H7 (cell line): ENCODE results near the gene SH3TC2. TPM values are rescaled to one million over a fixed set of nuclear protein-coding genes. Genes with fewer than 3 reads are reported as not detected.
"Not testable (repeated sequence)": the region's sequence is repeated elsewhere in the genome, so short reads cannot be mapped to it uniquely, and the experiment has no call there.

ENCODE experiments used
- DNase-seq: peaks from one replicate; pipeline ENCODE4 v3.0.0; 2012
- H3K27me3 ChIP-seq: 2 replicates; pipeline ENCODE4 v1.6.0; 2011; ENCODE audit warnings: mild to moderate bottlenecking, low read length; ENCODE audit not compliant: control insufficient read depth, insufficient read depth
- H3K36me3 ChIP-seq: replicated peaks from 2 replicates; pipeline ENCODE4 v1.5.1; 2011; ENCODE audit warnings: low read length; ENCODE audit not compliant: control insufficient read depth, insufficient read depth
- H3K4me3 ChIP-seq: 2 replicates; pipeline ENCODE4 v1.5.1; 2011; ENCODE audit warnings: low read depth, mild to moderate bottlenecking, control low read depth, low read length, moderate library complexity; ENCODE audit not compliant: insufficient read depth
- total RNA-seq: library from RNA; depleted of rRNA; stranded (reverse); fragments of >200 nt; shearing (Covaris generic); gene quantifications from 2 replicates; pipeline ENCODE4 v1.2.3, GENCODE V29; 2014; rRNA removed

The SH3TC2 gene
- total RNA-seq, result 0.07 TPM in 1 of 2 replicates, not detected in the other

DNA sequence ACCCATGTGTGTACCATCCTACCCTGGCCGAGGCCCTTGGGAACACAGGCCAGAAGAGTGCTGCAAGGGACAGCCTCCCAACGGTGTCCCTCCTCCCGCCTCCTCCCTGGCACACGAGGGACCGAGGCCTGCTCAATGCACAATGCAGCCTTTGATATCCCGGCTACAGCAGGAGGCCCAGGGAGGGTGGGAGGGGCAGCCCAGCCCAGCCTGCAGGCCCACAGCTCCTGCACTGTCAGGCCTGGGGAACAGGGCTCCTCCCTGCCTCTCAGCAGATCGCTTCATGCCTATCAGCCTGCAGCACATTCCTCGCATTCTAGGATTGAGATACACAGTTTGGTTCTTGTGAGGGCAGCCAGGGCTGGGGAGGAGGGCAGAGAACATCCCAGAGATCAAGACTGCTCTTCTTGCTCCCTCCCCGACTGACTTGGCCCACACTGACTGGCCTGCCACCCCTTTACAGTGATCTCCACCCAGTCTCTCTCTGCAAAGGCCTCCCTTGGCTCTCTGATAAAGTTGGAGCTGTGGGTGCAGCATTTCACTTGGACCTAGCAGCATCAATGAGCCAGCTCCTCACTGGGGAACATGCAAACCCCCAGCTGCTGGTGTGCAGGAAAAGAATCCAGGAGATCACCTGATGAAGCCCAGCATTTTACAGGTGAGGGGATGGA is at the start of gene SH3TC2:
Gene SH3TC2, minus strand, starts transcription at position 46 of the 671 bp plus-strand sequence. Its CDS starts 40 bp downstream, at position 6.
- Histone ChIP-seq H3K36me3 (no peaks in the 10 kb centered on the region), H3K4me3 (no peak within 1 kb of the TSS), H3K27me3 (no peaks in the 10 kb centered on the region)
- DNase-seq, result peak; percentile 84

DNA sequence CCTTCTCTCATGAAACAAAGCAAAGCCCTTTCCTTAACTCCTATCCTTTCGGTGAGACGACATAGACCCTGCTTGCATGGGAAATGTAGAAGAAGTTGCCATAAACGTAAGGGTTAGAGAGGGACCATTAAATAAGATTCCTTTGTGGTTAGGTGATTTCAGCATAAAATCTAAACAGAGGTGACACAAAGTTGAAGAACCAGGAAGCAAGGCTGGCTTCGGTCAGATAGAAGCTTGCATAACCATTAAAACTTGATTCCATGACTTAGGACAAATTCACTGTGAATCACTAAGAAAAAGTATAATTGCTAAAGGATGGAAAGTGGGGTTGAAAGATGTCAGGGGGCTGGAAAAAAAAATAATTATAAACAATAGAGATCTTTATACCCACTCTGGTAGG is 47.5 kb upstream of the SH3TC2 start:
- DNase-seq, result no peak
- no peaks in the 10 kb centered on the region for H3K36me3 ChIP-seq
- no peaks in the 10 kb centered on the region for H3K27me3 ChIP-seq
- H3K4me3 ChIP-seq, result no peak overlapping the region

DNA sequence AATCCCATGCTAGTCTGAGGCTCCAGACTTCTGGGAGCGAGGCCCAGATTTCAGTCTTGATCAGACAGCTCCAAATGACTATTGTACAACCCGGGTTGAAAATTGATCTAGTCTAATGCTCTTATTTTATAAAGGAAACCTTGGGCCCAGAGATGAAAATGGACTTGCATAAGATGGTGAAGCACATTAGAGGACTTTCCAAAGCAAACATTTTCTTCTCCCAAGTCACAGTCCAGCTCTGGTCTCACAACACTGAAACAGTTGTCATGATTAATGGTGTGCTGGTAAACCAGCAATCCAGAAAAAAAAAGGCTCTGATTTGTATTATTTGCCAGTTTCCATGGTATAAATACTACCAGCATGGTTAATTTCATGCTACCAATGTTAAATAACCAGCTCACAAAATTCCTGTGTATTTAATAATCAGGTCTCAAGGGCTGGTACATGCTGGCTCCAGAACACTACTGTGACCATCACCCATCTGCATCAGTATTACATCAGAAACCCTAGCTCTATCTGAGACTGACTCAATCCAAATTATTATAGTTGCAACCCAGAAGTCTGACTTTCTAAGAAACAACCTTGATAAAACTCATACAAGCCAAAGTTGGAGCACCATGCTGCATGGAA is 45.9 kb upstream of the SH3TC2 start:
- Histone ChIP-seq H3K4me3 (no peak overlapping the region), H3K36me3 (no peaks in the 10 kb centered on the region), H3K27me3 (no peaks in the 10 kb centered on the region)
- no peak for DNase-seq

DNA sequence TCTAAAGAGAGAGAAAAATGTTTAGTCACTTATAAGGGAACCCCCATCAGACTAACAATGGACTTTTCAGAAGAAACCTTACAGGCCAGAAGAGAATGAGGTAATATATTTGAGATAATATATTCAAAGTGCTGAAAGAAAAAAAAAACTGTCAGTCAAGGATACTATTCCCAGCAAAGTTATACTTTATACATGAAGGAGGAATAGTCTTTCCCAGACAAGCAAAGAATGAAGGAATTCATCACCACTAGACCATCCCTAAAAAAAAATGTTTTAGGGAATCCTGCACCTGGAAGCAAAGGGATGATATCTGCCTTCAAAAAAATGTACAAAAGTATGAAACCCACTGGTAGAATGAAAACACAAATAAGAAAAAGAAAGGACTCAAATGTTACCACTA is 37.5 kb upstream of the SH3TC2 start:
- no peak for DNase-seq
- no peaks in the 10 kb centered on the region for H3K36me3 ChIP-seq
- H3K4me3 ChIP-seq, result no peak overlapping the region

DNA sequence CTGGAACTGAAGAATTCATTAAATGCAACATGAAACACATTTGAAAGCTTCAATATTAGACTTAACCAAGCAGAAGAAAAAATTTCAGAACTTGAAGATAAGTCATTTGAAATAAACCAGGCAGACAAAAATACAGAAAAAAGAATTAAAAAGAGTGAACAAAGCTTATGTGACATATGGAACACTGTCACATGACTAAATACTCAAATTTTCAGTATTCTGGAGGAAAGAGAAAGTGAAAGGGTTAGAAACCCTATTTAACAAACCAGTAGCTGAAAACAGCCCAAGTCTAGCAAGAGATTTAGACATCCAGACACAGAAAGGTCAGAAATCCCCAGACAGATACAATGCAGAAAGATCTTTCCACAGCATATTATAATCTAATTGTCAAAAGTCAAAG is 37.1 kb upstream of the SH3TC2 start:
- Histone ChIP-seq H3K4me3 (no peak overlapping the region), H3K27me3 (no peaks in the 10 kb centered on the region), H3K36me3 (no peaks in the 10 kb centered on the region)
- no peak for DNase-seq

More for the DNA sequence above, 37.5 kb upstream of the SH3TC2 start:
- H3K27me3 ChIP-seq, result no peaks in the 10 kb centered on the region

DNA sequence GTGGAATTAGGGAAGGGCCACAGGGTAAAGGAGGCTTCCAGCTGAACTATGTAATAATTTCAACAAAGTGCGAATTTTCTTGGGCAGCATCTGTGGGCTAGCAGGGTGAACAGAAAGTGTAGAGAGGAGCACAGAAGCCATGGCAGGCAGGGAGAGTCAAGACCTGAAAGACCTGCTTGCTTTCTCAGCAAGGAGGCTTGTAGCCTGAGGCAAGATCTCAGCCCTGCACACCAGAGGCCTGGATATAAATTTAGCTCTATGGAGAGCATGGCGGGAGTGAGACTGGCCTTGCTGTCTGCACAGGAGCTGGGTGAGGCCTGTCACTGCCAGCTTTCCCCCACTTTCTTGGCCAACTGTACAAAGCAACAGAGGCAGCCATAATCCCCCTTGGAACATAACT is 32.1 kb upstream of the SH3TC2 start:
- H3K36me3 ChIP-seq, result no peaks in the 10 kb centered on the region
- no peak for DNase-seq
- no peaks in the 10 kb centered on the region for H3K27me3 ChIP-seq
- no peak overlapping the region for H3K4me3 ChIP-seq

DNA sequence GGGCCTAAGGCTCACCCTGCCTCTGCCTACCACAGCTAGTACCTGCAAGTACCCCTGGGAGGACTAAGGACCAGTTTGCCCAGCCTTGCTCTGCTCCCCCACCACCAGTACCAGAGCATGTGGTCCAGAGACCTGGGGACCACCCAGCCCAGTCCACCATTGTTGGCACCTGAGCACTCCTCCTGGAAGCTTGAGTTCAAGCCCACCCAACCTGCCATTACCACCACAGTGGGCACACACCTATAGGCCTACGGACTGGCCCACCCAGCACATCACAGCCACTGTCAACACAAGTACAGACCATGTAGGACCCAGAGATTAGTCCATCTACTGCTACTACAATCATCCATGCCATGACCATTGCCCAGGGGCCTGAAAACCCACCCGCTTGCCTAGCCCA is 30.8 kb upstream of the SH3TC2 start:
- DNase-seq, result no peak
- no peak overlapping the region for H3K4me3 ChIP-seq
- no peaks in the 10 kb centered on the region for H3K27me3 ChIP-seq
- no peaks in the 10 kb centered on the region for H3K36me3 ChIP-seq

DNA sequence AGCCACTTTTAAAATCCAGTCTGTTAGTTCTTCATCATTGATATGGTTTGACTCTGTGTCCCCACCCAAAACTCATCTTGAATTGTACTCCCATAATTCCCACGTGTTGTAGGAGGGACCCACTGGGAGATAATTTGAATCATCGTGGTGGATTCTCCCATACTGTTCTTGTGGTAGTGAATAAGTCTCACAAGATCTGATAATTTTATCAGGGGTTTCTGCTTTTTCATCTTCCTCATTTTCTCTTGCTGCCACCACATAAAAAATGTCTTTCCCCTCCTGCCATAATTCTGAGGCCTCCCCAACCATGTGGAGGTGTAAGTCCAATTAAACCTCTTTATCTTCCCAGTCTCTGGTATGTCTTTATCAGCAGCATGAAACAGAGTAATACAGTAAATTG is 26.9 kb upstream of the SH3TC2 start:
- DNase-seq, result no peak

DNA sequence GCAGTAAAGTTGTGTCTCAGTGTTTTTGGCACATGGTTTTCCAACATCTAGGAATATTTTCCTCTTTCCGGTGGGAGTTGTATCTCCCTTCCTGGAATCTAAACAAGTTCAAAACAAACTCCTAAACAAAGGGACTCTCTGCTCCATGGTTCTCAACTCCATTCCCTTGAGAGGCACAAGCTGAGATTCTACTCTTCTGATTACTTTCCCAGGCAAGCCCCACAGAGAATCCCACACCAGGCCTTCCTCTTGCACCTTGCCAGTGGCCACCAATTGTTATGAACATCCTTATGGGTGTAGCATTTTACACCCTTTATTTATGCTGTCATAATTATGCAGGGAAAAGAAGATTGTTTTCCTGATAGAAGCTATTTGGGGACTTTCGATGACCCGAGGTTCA is 25.8 kb upstream of the SH3TC2 start:
- H3K4me3 ChIP-seq, result no peak overlapping the region
- no peak for DNase-seq
- no peaks in the 10 kb centered on the region for H3K36me3 ChIP-seq
- no peaks in the 10 kb centered on the region for H3K27me3 ChIP-seq

More for the DNA sequence above, 26.9 kb upstream of the SH3TC2 start:
- Histone ChIP-seq H3K27me3 (no peaks in the 10 kb centered on the region), H3K4me3 (no peak overlapping the region), H3K36me3 (no peaks in the 10 kb centered on the region)

DNA sequence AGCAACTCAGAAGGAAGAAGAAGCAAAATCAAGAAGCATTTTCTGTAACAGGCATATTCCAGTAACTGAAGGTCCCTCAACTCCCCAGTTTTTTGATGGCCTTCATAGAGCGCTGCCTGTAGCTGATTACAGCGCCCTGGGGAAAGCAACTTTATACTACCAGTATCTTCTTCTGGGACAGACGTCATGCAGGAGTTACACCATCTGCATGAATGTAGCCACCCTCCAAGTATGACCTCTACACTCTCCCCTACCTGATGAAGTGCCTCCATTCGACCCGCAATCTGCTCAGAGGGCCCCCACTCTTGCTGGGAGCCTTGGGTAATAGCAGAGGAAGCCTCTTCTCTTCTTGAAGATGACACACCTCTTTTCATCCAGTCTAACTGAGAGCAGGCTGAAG is 21.0 kb upstream of the SH3TC2 start:
- Histone ChIP-seq H3K27me3 (no peaks in the 10 kb centered on the region), H3K4me3 (no peak overlapping the region), H3K36me3 (no peaks in the 10 kb centered on the region)
- DNase-seq, result no peak

DNA sequence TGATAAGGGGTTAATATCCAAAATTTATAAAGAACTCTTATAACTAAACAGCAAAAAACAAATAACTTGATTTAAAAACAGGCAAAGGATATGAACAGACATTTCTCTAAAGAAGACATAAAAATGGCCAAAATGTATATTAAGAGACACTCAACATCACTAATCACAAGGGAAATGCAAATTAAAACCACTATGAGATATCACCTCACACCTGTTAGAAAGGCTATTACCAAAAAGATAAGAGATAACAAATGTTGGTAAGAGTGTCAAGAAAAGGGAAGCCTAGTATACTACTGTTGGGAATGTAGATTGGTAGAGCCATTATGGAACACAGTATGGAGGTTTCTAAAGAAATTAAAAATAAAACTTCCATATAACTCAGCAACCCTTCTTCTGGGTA is 19.4 kb upstream of the SH3TC2 start:
- Histone ChIP-seq H3K27me3 (no peaks in the 10 kb centered on the region), H3K4me3 (no peak overlapping the region), H3K36me3 (no peaks in the 10 kb centered on the region)
- no peak for DNase-seq

DNA sequence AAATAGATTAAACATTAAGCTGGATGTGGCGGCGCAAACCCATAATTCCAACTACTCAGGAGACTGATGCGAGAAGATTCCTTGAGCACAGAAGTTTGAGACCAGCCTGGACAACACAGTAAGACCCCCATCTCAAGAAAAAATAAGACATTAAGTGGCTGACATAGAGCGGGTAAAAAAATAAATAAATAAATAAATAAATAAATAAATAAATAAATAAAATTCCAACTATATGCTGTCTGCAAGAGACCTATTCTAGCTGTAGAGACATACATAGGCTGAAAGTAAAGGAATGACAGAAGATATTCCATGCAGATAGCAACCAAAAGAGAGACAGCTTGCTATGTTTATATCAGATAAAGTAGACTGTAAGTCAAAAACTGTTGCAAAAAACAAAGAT is 17.4 kb upstream of the SH3TC2 start:
- H3K4me3 ChIP-seq, result no peak overlapping the region
- no peaks in the 10 kb centered on the region for H3K36me3 ChIP-seq
- no peak for DNase-seq
- no peaks in the 10 kb centered on the region for H3K27me3 ChIP-seq

DNA sequence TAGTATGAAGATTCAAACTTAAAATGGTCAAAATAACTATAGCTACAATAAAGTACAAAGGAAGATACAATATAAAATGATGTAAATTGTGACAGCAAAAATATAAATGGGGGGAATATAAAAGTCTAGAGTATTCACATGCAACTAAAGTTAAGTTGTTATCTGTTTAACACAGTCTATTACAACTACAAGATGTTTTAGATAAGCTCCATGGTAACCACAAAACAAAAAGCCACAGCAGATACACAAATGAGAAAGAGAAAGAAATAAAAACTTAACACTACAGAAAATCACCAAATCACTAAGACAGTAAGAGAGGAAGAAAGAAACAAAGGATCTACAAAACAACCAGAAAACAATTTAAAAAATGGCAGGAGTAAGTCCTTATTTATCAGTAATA is 17.0 kb upstream of the SH3TC2 start:
- no peaks in the 10 kb centered on the region for H3K27me3 ChIP-seq
- DNase-seq, result no peak
- no peak overlapping the region for H3K4me3 ChIP-seq
- no peaks in the 10 kb centered on the region for H3K36me3 ChIP-seq

DNA sequence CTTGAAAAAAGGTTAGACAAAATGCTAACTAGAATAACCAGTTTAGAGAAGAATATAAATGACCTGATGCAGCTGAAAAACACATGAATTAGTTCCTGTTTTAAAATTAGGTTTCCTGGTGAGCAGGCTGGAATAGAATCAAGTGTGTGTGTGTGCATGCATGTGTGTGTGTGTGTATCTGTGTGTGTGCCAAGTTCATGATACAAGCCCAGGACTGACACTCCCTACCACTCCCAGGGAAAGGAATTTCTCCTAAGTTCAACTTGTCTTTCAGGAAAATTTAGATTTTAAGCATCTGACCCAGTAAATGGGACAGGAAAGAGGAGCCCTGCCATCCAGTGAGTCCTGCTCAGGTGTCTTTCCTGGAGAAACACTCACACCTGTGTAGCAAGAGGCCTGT is 11.2 kb upstream of the SH3TC2 start:
- not testable (repeated sequence) for H3K36me3 ChIP-seq, H3K27me3 ChIP-seq, H3K4me3 ChIP-seq, DNase-seq

DNA sequence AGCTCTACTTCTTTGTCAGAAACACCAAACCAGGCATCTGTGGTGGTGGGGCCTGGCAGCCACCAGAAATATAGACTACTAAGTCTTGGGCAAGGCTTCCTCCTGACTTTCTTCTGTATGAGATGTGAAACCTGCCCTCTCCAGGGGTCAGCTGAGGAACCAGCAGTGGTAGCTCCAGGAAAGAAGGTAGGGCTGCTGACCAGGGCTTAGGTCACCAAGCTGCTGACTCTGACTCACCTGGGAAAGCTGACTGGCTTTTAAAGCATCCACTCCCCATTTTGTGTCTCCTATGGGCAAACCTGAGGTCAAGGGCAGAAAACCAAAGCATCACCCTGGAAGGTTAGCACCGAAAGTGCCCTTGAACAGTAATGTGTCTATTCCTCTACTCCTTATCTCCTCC is 10.4 kb upstream of the SH3TC2 start:
- Histone ChIP-seq H3K36me3 (no peaks in the 10 kb centered on the region), H3K4me3 (no peak overlapping the region), H3K27me3 (no peaks in the 10 kb centered on the region)
- no peak for DNase-seq
